RWPE1 (cell line): ENCODE data around the gene INSYN1.
A peak's percentile ranks its signal among the peaks of the same experiment; 100 is the strongest.

Experiments used
- CTCF ChIA-PET: fragments of 350-600 bp; sonication (Branson Sonifier 250); formaldehyde crosslinking; extraction: SDS; loops from one replicate; lab custom pipeline; 2021; lab: Yijun Ruan, JAX
- POLR2A ChIA-PET: fragments of 400-600 bp; formaldehyde crosslinking; extraction: SDS; loops from one replicate; lab custom pipeline; 2020; ENCODE audit warnings: antibody characterized with exemption; ENCODE audit not compliant: low non-redundant PET; lab: Yijun Ruan, JAX
- DNase-seq: peaks from one replicate; pipeline ENCODE4 v3.0.0; 2012; ENCODE audit warnings: low spot score
- H3K27ac ChIP-seq: fragments of 450-650 bp; 2 replicates; pipeline ENCODE4 v1.5.1; 2017
- CTCF ChIP-seq: fragments of 450-650 bp; conservative IDR thresholded peaks from 2 replicates; pipeline ENCODE4 v1.5.1; 2017; ENCODE audit warnings: low read depth, mild to moderate bottlenecking

Gene INSYN1

GRCh38 chr15:73694419-73694818 lies 58.7 kb downstream of the INSYN1 start:
- no peak overlapping the region for H3K27ac ChIP-seq
- ChIA-PET POLR2A (no interaction called here), CTCF (interaction anchor here (0.7 to 1.6 kb wide), 4 partner anchors 10 to 57 kb away, joined by 3 to 7 read pairs (median 5); no protein-coding TSS in a partner anchor)
- DNase-seq = no peak
- TF ChIP-seq CTCF = no peak

- CTCF ChIA-PET = interaction anchor here (0.8 to 2.3 kb wide), 2 partner anchors 13 to 14 kb away, joined by 3 to 9 read pairs; no protein-coding TSS in a partner anchor
- TF ChIP-seq CTCF = no peak
- peak overlapping the region; percentile 39 for H3K27ac ChIP-seq
- POLR2A ChIA-PET = no interaction called here
- DNase-seq = peak; percentile 69
These were observed 61.8 kb downstream of the INSYN1 start for GRCh38 chr15:73691396-73691795.

GRCh38 chr15:73688455-73688854 lies 64.7 kb downstream of the INSYN1 start:
- CTCF ChIA-PET = interaction anchor here (0.6 to 1.1 kb wide), 4 partner anchors 12 to 257 kb away, joined by 3 read pairs; no protein-coding TSS in a partner anchor
- no peak for TF ChIP-seq CTCF
- POLR2A ChIA-PET = interaction anchor here (0.6 kb wide), 1 partner anchor 241 kb away, joined by 3 read pairs; no protein-coding TSS in a partner anchor
- no peak for DNase-seq
- H3K27ac ChIP-seq = peak overlapping the region; percentile 71

GRCh38 chr15:73687351-73687750 lies 65.8 kb downstream of the INSYN1 start:
- DNase-seq = no peak
- no peak for TF ChIP-seq CTCF
- POLR2A ChIA-PET = no interaction called here
- peak overlapping the region; percentile 71 for H3K27ac ChIP-seq
- CTCF ChIA-PET = interaction anchor here (0.7 to 2.5 kb wide), 2 partner anchors 10 to 17 kb away, joined by 3 to 10 read pairs; no protein-coding TSS in a partner anchor

- ChIA-PET POLR2A (no interaction called here), CTCF (interaction anchor here (0.6 to 2.5 kb wide), 4 partner anchors 10 to 211 kb away, joined by 3 to 10 read pairs (median 8); no protein-coding TSS in a partner anchor)
- H3K27ac ChIP-seq = peak overlapping the region; percentile 71
- TF ChIP-seq CTCF = no peak
- DNase-seq = peak; percentile 71
These were observed 66.3 kb downstream of the INSYN1 start for GRCh38 chr15:73686781-73687256.

- peak overlapping the region; percentile 78 for H3K27ac ChIP-seq
- DNase-seq = no peak
- TF ChIP-seq CTCF = no peak
- CTCF ChIA-PET = interaction anchor here (0.6 to 2.5 kb wide), 7 partner anchors 9 to 435 kb away, joined by 3 to 10 read pairs (median 5); no protein-coding TSS in a partner anchor
- POLR2A ChIA-PET = interaction anchor here (0.5 kb wide), 1 partner anchor 53 kb away, joined by 3 read pairs; the partner anchor contains the start of gene NPTN
These were observed 67.2 kb downstream of the INSYN1 start for GRCh38 chr15:73685981-73686380.
